ENCODE results near the gene PYROXD2. TPM values are rescaled to one million over a fixed set of nuclear protein-coding genes. Genes with fewer than 3 reads are reported as not detected.

The PYROXD2 gene
- total and polyA plus RNA-seq, 7 experiments from 2014 or later: 5.6 to 37.1 (median 19.8) TPM

- peaks cover 0 to 14% (median 6%) of the 10 kb centered on the region in 3 experiments for H3K36me3 ChIP-seq (ENCODE audit: control insufficient read depth in 2 of 3, insufficient read depth in 3 of 3, low read length in 3 of 3)
- Mint-ChIP-seq H3K36me3 (peaks cover 5 to 7% (median 6%) of the 10 kb centered on the region in 5 donors), H3K4me1 (peaks cover 14 to 36% (median 24%) of the 10 kb centered on the region in 7 donors), H3K9me3 (no peaks in the 10 kb centered on the region), H3K27ac (no peak overlapping the region), H3K4me3 (no peak overlapping the region), H3K27me3 (peaks cover 6 to 27% (median 10%) of the 10 kb centered on the region in 5 donors)
- no peak overlapping the region for H3K4me3 ChIP-seq (ENCODE audit: low read length)
- ChIA-PET CTCF (no interaction called here), POLR2A (no interaction called here)
- intact Hi-C loops (cut with micrococcal nuclease): loop anchor here (5.0 to 10.0 kb wide), 5 partner anchors 317 to 1617 kb away; partner anchors contain the start of genes DNMBP (in 1 of the 2), ENTPD7 (in 1 of the 2), GOT1 (in 1 of the 2) and LCOR (in 1 of the 2)
- no peak for ATAC-seq
- no peak overlapping the region for H3K27ac ChIP-seq (ENCODE audit: low read depth, low read length)
- no peak for DNase-seq
- no peaks in the 10 kb centered on the region for H3K9me3 ChIP-seq (ENCODE audit: control insufficient read depth in 2 of 3, low read length in 3 of 3)
- peaks cover 19 to 21% of the 10 kb centered on the region in 2 donors for H3K4me1 ChIP-seq (ENCODE audit: control insufficient read depth in 2 of 2, insufficient read depth in 2 of 2, low read length in 2 of 2)
- no peaks in the 10 kb centered on the region for H3K27me3 ChIP-seq (ENCODE audit: control insufficient read depth in 2 of 2, insufficient read depth in 2 of 2, low read length in 2 of 2)
Observed at GRCh38 chr10:98449287-98449686, 34.3 kb upstream of the PYROXD2 start.

GRCh38 chr10:98446661-98447221 lies 31.8 kb upstream of the PYROXD2 start, which contains the start of gene HPS1:
Gene HPS1 (minus strand): TSS chr10:98446935. CDS start chr10:98443240, 3,695 bp downstream.
- CTCF ChIA-PET: interaction anchor here (0.6 kb wide), 1 partner anchor 1536 kb away, joined by 3 read pairs; no protein-coding TSS in a partner anchor
- intact Hi-C loops (cut with micrococcal nuclease): loop anchor here (1.0 to 10.0 kb wide), 11 partner anchors 21 to 1614 kb away; partner anchors contain the start of genes GOT1 (in 2 of the 2), R3HCC1L (in 2 of the 2), COX15 (in 1 of the 2) and CUTC (in 1 of the 2)

DNA sequence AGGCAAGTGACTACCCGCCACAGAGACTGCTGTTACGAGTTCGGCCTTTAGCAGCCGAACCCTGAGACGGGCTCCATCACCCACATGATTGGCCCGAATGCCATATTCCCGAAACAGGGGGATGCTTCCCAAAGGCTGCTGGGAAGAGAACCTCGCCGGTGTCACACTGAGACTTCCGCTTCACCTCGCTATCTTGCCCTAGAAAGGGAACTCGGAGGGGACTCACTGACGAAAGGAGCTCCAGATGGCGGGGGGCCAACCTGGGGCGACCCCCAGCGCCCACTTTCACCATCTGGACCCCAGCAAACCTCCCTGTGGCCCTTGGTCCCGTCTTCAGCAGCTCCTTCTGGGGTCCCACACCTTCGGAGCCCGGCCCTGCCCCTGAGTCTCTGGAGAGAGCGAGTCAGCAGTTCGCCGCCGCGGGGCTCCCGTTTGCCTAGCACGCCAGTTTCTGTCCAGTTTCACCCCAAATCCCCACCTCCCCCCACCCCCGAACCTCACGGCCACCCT lies 31.2 kb upstream of the PYROXD2 start:
- peak overlapping the region; percentile 88 for H3K27ac ChIP-seq (ENCODE audit: low read depth, low read length)
- peaks cover 19 to 21% of the 10 kb centered on the region in 2 donors for H3K4me1 ChIP-seq (ENCODE audit: control insufficient read depth in 2 of 2, insufficient read depth in 2 of 2, low read length in 2 of 2)
- Mint-ChIP-seq H3K4me1 (peaks cover 20 to 62% (median 50%) of the 10 kb centered on the region in 7 donors), H3K9me3 (no peaks in the 10 kb centered on the region), H3K27me3 (peaks cover 0 to 19% (median 6%) of the 10 kb centered on the region in 5 donors), H3K27ac (peak overlapping the region; percentile 75 to 97 (median 89)), H3K36me3 (peaks cover 15 to 22% (median 21%) of the 10 kb centered on the region in 5 donors), H3K4me3 (peak overlapping the region; percentile 76 to 96 (median 92))
- ChIA-PET POLR2A (interaction anchor here (0.7 to 1.9 kb wide), 3 partner anchors 16 to 32 kb away, joined by 3 to 5 read pairs (median 4); no protein-coding TSS in a partner anchor), CTCF (interaction anchor here (2.8 kb wide), 1 partner anchor 21 kb away, joined by 7 read pairs; no protein-coding TSS in a partner anchor)
- intact Hi-C loops (cut with micrococcal nuclease): loop anchor here (1.0 to 10.0 kb wide), 11 partner anchors 21 to 1614 kb away; partner anchors contain the start of genes GOT1 (in 2 of the 2), R3HCC1L (in 2 of the 2), COX15 (in 1 of the 2) and CUTC (in 1 of the 2)
- peak overlapping the region; percentile 87 for H3K4me3 ChIP-seq (ENCODE audit: low read length)
- DNase-seq (peak in 7 of 9 donors; percentile 20 to 48 (median 29)), ATAC-seq (peak; percentile 31)
- H3K36me3 ChIP-seq (ENCODE audit: control insufficient read depth in 2 of 3, insufficient read depth in 3 of 3, low read length in 3 of 3): peaks cover 0 to 38% (median 12%) of the 10 kb centered on the region in 3 experiments
- H3K27me3 ChIP-seq (ENCODE audit: control insufficient read depth in 2 of 2, insufficient read depth in 2 of 2, low read length in 2 of 2): no peaks in the 10 kb centered on the region
- H3K9me3 ChIP-seq (ENCODE audit: control insufficient read depth in 2 of 3, low read length in 3 of 3): no peaks in the 10 kb centered on the region

More at GRCh38 chr10:98446661-98447221, 31.8 kb upstream of the PYROXD2 start, which contains the start of gene HPS1:
- peaks cover 0 to 20% (median 6%) of the 10 kb centered on the region in 5 donors for H3K27me3 Mint-ChIP-seq
- Histone ChIP-seq H3K36me3 (ENCODE audit: control insufficient read depth in 2 of 3, insufficient read depth in 3 of 3, low read length in 3 of 3) (peaks cover 0 to 32% (median 12%) of the 10 kb centered on the region in 3 experiments), H3K27ac (ENCODE audit: low read depth, low read length) (peak within 1 kb of the TSS; percentile 88), H3K9me3 (ENCODE audit: control insufficient read depth in 2 of 3, low read length in 3 of 3) (no peaks in the 10 kb centered on the region), H3K4me3 (ENCODE audit: low read length) (peak within 1 kb of the TSS; percentile 87), H3K27me3 (ENCODE audit: control insufficient read depth in 2 of 2, insufficient read depth in 2 of 2, low read length in 2 of 2) (no peaks in the 10 kb centered on the region), H3K4me1 (ENCODE audit: control insufficient read depth in 2 of 2, insufficient read depth in 2 of 2, low read length in 2 of 2) (peaks cover 19 to 21% of the 10 kb centered on the region in 2 donors)
- peak within 1 kb of the TSS; percentile 76 to 96 (median 92) for H3K4me3 Mint-ChIP-seq
- POLR2A ChIA-PET: interaction anchor here (1.0 to 1.9 kb wide), 2 partner anchors 31 to 32 kb away, joined by 4 to 5 read pairs; no protein-coding TSS in a partner anchor
- peaks cover 18 to 56% (median 44%) of the 10 kb centered on the region in 7 donors for H3K4me1 Mint-ChIP-seq
- DNase-seq (peak; percentile 60 to 88 (median 79)), ATAC-seq (peak; percentile 93)
- no peaks in the 10 kb centered on the region for H3K9me3 Mint-ChIP-seq
- H3K36me3 Mint-ChIP-seq: peaks cover 13 to 18% (median 17%) of the 10 kb centered on the region in 5 donors
- H3K27ac Mint-ChIP-seq: peak within 1 kb of the TSS; percentile 75 to 97 (median 89)

DNA sequence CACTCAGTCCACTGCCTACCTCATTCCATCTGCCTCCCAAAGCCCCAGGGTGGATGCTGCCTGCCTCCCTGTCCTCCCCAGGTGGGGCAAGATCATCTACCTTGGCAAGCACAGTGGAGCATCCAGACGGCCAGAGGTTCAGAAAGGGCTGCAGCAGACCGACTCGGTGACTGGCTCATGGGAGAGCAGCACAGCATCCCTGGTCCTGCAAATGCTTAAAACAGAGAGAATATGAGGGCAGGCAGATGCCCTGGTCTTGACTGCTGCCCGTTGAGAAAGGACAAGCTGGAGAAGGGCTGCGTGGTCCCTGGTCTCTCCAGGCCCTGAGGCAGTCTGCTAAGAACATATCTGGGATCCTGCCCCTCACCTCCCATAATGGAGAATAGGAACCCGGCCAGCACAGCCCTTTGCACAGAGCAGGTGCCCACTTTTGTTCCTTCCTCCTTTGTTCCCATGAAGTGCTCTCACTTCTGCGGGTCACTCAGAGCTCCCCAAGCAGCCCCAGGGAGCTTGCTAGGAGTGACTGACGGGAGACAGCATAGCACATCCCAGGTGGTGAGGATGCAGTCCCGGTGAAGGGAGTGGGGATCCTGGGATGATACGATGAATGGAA lies 30.3 kb upstream of the PYROXD2 start:
- no peaks in the 10 kb centered on the region for H3K9me3 ChIP-seq (ENCODE audit: control insufficient read depth in 2 of 3, low read length in 3 of 3)
- Mint-ChIP-seq H3K9me3 (no peaks in the 10 kb centered on the region), H3K4me3 (peak overlapping the region; percentile 76 to 96 (median 92)), H3K27me3 (peaks cover 0 to 12% (median 2%) of the 10 kb centered on the region in 5 donors), H3K36me3 (peaks cover 15 to 29% (median 23%) of the 10 kb centered on the region in 5 donors), H3K27ac (peak overlapping the region in 8 of 9 donors; percentile 75 to 93 (median 88)), H3K4me1 (peaks cover 21 to 65% (median 54%) of the 10 kb centered on the region in 7 donors)
- ChIA-PET POLR2A (interaction anchor here (1.9 kb wide), 1 partner anchor 31 kb away, joined by 5 read pairs; no protein-coding TSS in a partner anchor), CTCF (interaction anchor here (0.8 to 2.8 kb wide), 2 partner anchors 20 to 22 kb away, joined by 3 to 7 read pairs; no protein-coding TSS in a partner anchor)
- peaks cover 19 to 21% of the 10 kb centered on the region in 2 donors for H3K4me1 ChIP-seq (ENCODE audit: control insufficient read depth in 2 of 2, insufficient read depth in 2 of 2, low read length in 2 of 2)
- no peaks in the 10 kb centered on the region for H3K27me3 ChIP-seq (ENCODE audit: control insufficient read depth in 2 of 2, insufficient read depth in 2 of 2, low read length in 2 of 2)
- H3K36me3 ChIP-seq (ENCODE audit: control insufficient read depth in 2 of 3, insufficient read depth in 3 of 3, low read length in 3 of 3): peaks cover 0 to 41% (median 12%) of the 10 kb centered on the region in 3 experiments
- DNase-seq (no peak), ATAC-seq (no peak)
- peak overlapping the region; percentile 87 for H3K4me3 ChIP-seq (ENCODE audit: low read length)
- intact Hi-C loops (cut with micrococcal nuclease): loop anchor here (5.0 to 10.0 kb wide), 5 partner anchors 313 to 1613 kb away; partner anchors contain the start of genes DNMBP (in 1 of the 2), ENTPD7 (in 1 of the 2), GOT1 (in 1 of the 2) and LCOR (in 1 of the 2)
- peak overlapping the region; percentile 88 for H3K27ac ChIP-seq (ENCODE audit: low read depth, low read length)

DNA sequence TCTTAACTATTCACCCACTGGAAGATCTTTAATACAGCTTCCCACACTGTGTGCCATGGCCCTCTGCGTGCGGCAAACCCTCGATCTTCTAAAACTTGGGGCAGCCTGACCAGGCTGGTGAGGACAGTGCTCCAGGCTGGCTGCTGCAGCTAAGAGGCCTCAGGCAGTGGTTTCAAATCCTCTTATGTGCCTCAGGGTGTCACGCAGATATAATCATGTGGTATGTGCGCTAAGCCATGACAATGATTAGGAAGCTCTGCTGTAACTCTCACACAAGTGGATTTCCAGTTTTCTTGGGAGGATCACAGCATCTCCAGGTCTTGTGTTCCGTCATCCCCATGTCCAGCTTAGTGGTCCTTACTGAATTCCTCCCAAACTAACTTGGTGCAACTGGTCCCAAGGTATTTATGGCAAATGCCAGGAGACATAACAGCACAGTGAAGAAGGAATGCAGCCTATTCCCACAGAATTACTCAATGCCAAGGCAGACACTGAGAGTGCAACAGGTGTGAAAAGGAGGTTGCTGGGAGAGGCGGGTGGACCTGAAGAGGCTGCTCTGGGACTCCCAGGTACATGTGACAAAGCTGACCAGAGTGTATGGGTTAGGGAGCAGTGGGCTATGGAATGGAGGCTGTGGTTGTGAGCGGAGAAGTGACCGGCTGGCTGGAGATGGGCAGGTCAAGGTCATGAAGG lies 29.5 kb upstream of the PYROXD2 start:
- CTCF ChIA-PET: interaction anchor here (0.8 to 2.8 kb wide), 2 partner anchors 19 to 22 kb away, joined by 3 to 7 read pairs; no protein-coding TSS in a partner anchor

More for the DNA sequence above, 29.5 kb upstream of the PYROXD2 start:
- H3K9me3 ChIP-seq (ENCODE audit: control insufficient read depth in 2 of 3, low read length in 3 of 3): no peaks in the 10 kb centered on the region
- H3K4me3 ChIP-seq (ENCODE audit: low read length): no peak overlapping the region
- intact Hi-C loops (cut with micrococcal nuclease): loop anchor here (5.0 to 10.0 kb wide), 5 partner anchors 312 to 1612 kb away; partner anchors contain the start of genes DNMBP (in 1 of the 2), ENTPD7 (in 1 of the 2), GOT1 (in 1 of the 2) and LCOR (in 1 of the 2)
- no peak for ATAC-seq
- H3K27ac ChIP-seq (ENCODE audit: low read depth, low read length): no peak overlapping the region
- H3K27me3 ChIP-seq (ENCODE audit: control insufficient read depth in 2 of 2, insufficient read depth in 2 of 2, low read length in 2 of 2): no peaks in the 10 kb centered on the region
- no peak for DNase-seq
- peaks cover 19 to 21% of the 10 kb centered on the region in 2 donors for H3K4me1 ChIP-seq (ENCODE audit: control insufficient read depth in 2 of 2, insufficient read depth in 2 of 2, low read length in 2 of 2)
- peaks cover 0 to 42% (median 12%) of the 10 kb centered on the region in 3 experiments for H3K36me3 ChIP-seq (ENCODE audit: control insufficient read depth in 2 of 3, insufficient read depth in 3 of 3, low read length in 3 of 3)
- peaks cover 21 to 72% (median 54%) of the 10 kb centered on the region in 7 donors for H3K4me1 Mint-ChIP-seq
- H3K4me3 Mint-ChIP-seq: peak overlapping the region in 9 of 10 donors; percentile 37 to 96 (median 92)
- POLR2A ChIA-PET: interaction anchor here (1.9 kb wide), 1 partner anchor 30 kb away, joined by 5 read pairs; no protein-coding TSS in a partner anchor
- peak overlapping the region; percentile 49 to 89 (median 78) for H3K27ac Mint-ChIP-seq
- peaks cover 15 to 36% (median 30%) of the 10 kb centered on the region in 5 donors for H3K36me3 Mint-ChIP-seq
- peaks cover 0 to 6% (median 0%) of the 10 kb centered on the region in 5 donors for H3K27me3 Mint-ChIP-seq
- H3K9me3 Mint-ChIP-seq: no peaks in the 10 kb centered on the region
